Psoas muscle (tissue), 8 donors: ENCODE results near the gene RASGEF1C. TPM values are rescaled to one million over a fixed set of nuclear protein-coding genes. Genes with fewer than 3 reads are reported as not detected.

Experiments
- ATAC-seq, 4 donors: fragments of 200-7000 bp; cut with Tn5 transposase; one replicate each; pipeline ENCODE4 v1.9.1; 2020; ENCODE audit warnings: moderate library complexity in 3 of 4, mild to moderate bottlenecking in 2 of 4
- DNase-seq, 2 donors: peaks; one replicate each; pipeline ENCODE4 v3.0.0-alpha.2; 2020
- H3K27ac ChIP-seq: fragments of 200-600 bp; one replicate; pipeline ENCODE4 v1.8.0; 2022
- H3K27me3 ChIP-seq, 3 donors: fragments of 200-600 bp in 1 of 3; one replicate each; pipeline versions ENCODE4 v1.6.1 to v1.8.0; 2013 to 2022; ENCODE audit warnings: low read length in 2 of 3, mild to moderate bottlenecking in 2 of 3, moderate library complexity in 1 of 3; ENCODE audit not compliant: insufficient read depth in 3 of 3
- H3K36me3 ChIP-seq, 2 donors: fragments of 200-600 bp in 1 of 2; one replicate each; pipeline versions ENCODE4 v1.6.1 to v1.8.0; 2013 to 2022; ENCODE audit warnings: low read depth in 1 of 2, mild to moderate bottlenecking in 1 of 2, moderate library complexity in 1 of 2; ENCODE audit not compliant: insufficient read depth in 1 of 2
- H3K4me1 ChIP-seq: fragments of 200-600 bp; one replicate; pipeline ENCODE4 v1.8.0; 2022
- H3K4me3 ChIP-seq: fragments of 200-600 bp; one replicate; pipeline ENCODE4 v1.8.0; 2022; ENCODE audit warnings: mild to moderate bottlenecking
- H3K9me3 ChIP-seq: fragments of 200-600 bp; one replicate; pipeline ENCODE4 v1.8.0; 2022
- CTCF ChIP-seq: fragments of 200-600 bp; IDR thresholded peaks from one replicate; pipeline ENCODE4 v1.8.0; 2022; ENCODE audit warnings: antibody characterized with exemption
- WGBS, 3 donors: extraction: QIAGEN DNeasy Blood & Tissue Kit; methylation state at CpG; one replicate each; pipeline versions ENCODE4 v1.1.6 to v1.1.7; 2013; 5-methylcytosine and 5-hydroxymethylcytosine counted together
- intact Hi-C, 2 donors: fragments of 100-400 bp; cut with DNase I; formaldehyde crosslinking; loops; one replicate each; pipeline versions ENCODE4 v1.11.0 to v1.14.2; 2022
- polyA plus RNA-seq, 3 donors: library from polyadenylated mRNA; stranded (reverse); fragments of 200-250 nt; gene quantifications; one replicate each; pipeline ENCODE4 v1.2.3, GENCODE V29; 2013
- total RNA-seq, 4 donors: library from RNA; stranded (reverse); fragmentation: NEBNext Ultra II Directional in 2 of 4; extraction: Animal tissue kit (Norgen Biotek cat#: 25700) in 2 of 4; gene quantifications; one replicate each; pipeline versions ENCODE4 v1.2.1 to v1.2.4, GENCODE V29; 2021 to 2023
- donor health status: healthy with polysubstance abuse.
- donor health status: DM: no; HTN: no; CAD: no; lungs with moderate emphysema.
- donor health status: Bipolar disorder and iron deficiency.
- donor health status: healthy.
- donor health status: DM: yes; HTN: yes; CAD: no.
- donor health status: DM: no; HTN: no; CAD: no.
- donor health status: DM: no; HTN: no; CAD: no.
- donor health status: DM: yes; HTN: yes; CAD: no.

Gene RASGEF1C
- total and polyA plus RNA-seq, 7 donors: 0.03 to 0.05 (median 0.04) TPM; not detected in 4

DNA sequence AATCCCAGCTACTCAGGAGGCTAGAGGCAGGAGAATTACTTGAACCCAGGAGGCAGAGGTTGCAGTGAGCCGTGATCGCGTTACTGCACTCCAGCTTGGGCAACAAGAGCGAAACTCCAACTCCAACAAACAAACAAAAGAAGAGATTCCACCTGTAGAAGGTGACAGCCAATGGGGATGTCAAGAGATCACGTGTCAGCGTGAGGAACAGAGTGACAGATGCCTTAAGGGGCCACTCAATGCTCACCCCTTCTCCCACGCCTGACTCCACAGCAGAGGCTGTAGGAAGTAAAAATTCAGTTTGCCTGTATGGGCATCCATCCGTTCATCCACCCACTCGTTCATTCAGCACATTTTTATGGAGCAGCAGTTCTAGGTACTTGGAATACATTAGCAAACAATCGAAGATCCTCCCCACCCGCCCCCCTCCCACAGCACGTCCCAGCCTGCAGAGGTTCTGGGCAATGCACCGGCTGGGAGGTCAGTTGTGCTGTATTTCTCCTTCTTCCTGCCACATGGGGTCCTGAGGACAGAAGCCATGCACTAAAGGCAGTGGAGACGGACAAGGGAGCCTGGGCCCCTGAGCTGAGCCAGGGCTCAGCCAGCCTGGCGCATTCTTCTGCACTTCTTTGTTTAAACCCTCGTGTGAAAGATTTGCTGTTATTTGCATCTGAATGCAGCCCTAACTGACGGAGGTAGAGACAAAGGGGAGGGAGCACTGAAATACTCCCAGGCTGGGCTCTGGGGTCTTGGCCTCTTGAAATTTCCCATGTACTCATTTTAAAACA lies 126.2 kb downstream of the RASGEF1C start:
- Histone ChIP-seq H3K4me3 (no peak overlapping the region), H3K4me1 (no peaks in the 10 kb centered on the region), H3K27me3 (peaks cover 0 to 3% (median 0%) of the 10 kb centered on the region in 3 donors), H3K27ac (no peak overlapping the region), H3K36me3 (no peaks in the 10 kb centered on the region), H3K9me3 (no peaks in the 10 kb centered on the region)
- DNase-seq: no peak
- no peak for ATAC-seq
- 63 to 69% (median 66%) methylated on average over 17 of the region's 17 CpGs for WGBS, 3 donors
- intact Hi-C loops: no loop called here
- no peak for TF ChIP-seq CTCF

GRCh38 chr5:180081481-180081880 lies 127.5 kb downstream of the RASGEF1C start:
- Histone ChIP-seq H3K27me3 (peaks cover 0 to 3% (median 0%) of the 10 kb centered on the region in 3 donors), H3K27ac (no peak overlapping the region), H3K4me1 (no peaks in the 10 kb centered on the region), H3K9me3 (no peaks in the 10 kb centered on the region), H3K4me3 (no peak overlapping the region), H3K36me3 (no peaks in the 10 kb centered on the region)
- TF ChIP-seq CTCF: no peak
- DNase-seq (no peak), ATAC-seq (no peak)
- intact Hi-C loops: no loop called here
- WGBS, 3 donors: 83 to 90% (median 87%) methylated on average over 5 of the region's 5 CpGs

DNA sequence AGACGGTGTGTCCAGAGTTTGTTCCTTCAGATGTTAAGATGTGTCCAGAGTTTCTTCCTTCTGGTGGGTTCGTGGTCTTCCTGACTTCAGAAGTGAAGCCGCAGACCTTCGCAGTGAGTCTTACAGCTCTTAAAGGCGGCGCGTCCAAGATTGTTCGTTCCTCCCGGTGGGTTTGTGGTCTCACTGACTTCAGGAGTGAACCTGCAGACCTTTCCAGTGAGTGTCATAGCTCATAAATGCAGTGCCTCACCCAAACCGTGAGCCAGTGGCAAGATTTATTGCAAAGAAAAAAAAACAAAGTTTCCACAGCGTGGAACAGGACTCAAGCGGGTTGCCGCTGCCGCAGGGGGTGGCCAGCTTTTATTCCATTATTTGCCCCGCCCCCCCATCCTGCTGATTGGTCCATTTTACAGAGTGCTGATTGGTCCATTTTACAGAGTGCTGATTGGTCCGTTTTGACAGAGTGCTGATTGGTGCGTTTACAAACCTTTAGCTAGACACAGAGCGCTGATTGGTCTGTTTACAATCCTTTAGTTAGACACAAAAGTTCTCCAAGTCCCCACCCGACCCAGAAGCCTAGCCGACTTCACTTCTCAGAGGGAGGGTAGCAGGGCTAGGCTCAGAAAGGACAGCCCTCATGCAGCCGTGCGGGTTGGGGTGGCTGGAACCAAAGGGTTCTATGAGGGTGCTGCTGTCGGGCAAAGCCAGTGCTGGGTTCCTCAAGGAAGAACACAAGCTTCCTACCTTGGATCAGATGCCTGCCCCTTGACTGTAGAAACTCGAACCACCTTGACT lies 128.3 kb downstream of the RASGEF1C start:
- Histone ChIP-seq H3K27ac (no peak overlapping the region), H3K4me3 (no peak overlapping the region), H3K36me3 (no peaks in the 10 kb centered on the region), H3K4me1 (no peaks in the 10 kb centered on the region), H3K27me3 (peaks cover 0 to 3% (median 0%) of the 10 kb centered on the region in 3 donors), H3K9me3 (no peaks in the 10 kb centered on the region)
- intact Hi-C loops: no loop called here
- 84% methylated on average over 24 of the region's 24 CpGs for WGBS, 3 donors
- ATAC-seq (no peak), DNase-seq (no peak)
- no peak for TF ChIP-seq CTCF

- no peak for TF ChIP-seq CTCF
- ATAC-seq: no peak
- 70 to 74% (median 70%) methylated on average over 14 of the region's 14 CpGs for WGBS, 3 donors
- H3K27me3 ChIP-seq: peaks cover 0 to 3% (median 0%) of the 10 kb centered on the region in 3 donors
- no peak overlapping the region for H3K4me3 ChIP-seq
- H3K9me3 ChIP-seq: no peaks in the 10 kb centered on the region
- DNase-seq: no peak
- no peaks in the 10 kb centered on the region for H3K36me3 ChIP-seq
- intact Hi-C loops: loop anchor here in 1 of 2 donors (10.0 kb wide), 1 partner anchor 525 kb away; the partner anchor contains the start of gene RUFY1
- H3K4me1 ChIP-seq: no peaks in the 10 kb centered on the region
- H3K27ac ChIP-seq: no peak overlapping the region
Observed at GRCh38 chr5:180079702-180080466, 129.1 kb downstream of the RASGEF1C start.
